NCI-H1417 treated with DMSO at 0.1 percent for 48 hours (cell line): ENCODE results near the gene LNP1.

Source experiments
- DNase-seq: peaks from one replicate; lab custom pipeline; 2025; lab: John Stamatoyannopoulos, UW

The LNP1 gene

DNA sequence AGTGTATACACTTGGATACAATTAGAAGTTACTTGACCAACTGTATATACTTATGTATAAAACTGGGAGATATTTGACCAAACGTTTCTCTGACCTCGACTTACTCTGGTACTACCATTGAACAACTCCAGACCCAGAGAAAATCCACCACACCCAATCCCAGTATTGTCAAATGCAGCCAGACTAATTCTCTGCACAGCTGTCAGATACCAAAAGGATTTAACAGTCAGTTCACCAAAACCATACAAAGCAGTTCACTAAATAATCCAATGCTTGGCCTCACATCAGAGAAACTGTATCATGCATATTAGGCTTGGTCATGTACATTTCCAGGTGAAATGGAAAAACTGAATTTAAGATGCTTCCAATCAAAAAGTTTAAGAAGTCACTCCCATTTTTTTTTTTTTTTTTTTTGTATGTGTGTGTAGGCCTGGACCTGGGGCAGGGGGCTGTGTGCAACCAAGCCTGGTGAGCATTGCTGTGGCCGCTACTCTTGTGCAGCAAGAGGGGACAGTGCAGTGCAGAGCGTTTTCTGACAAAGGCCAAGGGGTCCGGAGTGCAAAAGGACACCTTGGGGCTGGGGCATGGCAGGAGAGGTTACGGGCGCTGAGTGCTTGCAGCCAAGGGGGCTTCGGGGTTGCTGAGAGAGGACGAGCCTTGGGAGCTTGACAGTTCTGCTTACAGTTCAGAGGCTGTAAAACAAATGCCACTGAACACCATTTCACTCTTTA is 1.8 kb upstream of the LNP1 start:
- no peak for DNase-seq

DNA sequence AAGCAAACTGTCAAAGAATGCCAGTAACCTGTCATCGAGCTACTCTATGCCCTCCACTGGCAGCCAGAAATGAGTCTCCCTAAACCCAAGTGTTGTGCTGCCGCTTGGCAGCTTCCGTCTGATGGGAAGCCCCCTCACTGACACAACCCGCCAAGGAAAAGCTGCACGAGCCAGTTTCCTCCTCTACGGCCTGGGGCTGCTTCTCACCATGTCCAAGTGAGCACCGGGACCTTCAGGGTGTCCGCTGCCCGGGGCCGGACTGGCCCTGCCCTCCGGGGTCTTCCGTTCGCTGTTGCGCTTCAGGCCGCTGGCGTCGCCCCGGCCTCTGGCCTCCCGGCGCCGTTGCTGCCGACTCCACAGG is 940 bp upstream of the LNP1 start:
- no peak for DNase-seq

DNA sequence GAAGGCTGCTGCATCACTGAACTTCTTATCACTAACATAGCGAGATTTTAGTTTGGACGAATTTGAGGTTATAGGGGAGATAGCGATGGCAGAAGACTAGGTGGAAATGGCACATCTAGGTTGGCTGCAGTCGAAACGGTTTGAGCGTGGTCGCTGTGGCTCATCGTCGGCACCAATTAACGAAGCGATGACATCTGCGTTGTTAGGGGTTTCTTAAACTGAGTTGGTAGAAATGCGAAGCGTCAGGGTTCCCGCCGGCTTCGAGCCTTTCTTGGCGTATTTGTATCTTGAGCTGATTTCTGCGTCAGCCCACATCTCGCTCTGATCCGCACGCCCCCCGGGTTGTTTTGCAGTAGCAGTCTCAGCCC is 319 bp downstream of the LNP1 start:
- DNase-seq, result no peak

DNA sequence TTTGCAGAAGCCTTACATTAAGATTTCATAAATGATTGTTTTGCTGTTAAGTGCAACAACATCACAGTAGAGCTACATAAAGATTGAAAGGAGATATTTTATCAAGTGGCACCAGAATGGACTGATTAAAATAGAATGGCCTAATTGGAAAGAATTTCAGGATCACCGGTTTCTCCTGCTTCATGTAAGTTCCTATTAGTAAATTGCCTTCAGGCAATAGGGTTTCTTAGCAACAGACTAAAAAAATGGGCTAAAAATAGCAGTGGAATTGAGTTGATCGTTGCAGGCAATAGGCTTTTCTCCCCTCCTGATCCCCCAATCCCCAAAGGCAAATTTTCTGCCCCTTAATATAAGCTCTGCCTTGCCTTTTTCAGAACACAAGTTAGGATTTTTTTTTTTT is 917 bp downstream of the LNP1 start:
- peak; percentile 43 for DNase-seq

DNA sequence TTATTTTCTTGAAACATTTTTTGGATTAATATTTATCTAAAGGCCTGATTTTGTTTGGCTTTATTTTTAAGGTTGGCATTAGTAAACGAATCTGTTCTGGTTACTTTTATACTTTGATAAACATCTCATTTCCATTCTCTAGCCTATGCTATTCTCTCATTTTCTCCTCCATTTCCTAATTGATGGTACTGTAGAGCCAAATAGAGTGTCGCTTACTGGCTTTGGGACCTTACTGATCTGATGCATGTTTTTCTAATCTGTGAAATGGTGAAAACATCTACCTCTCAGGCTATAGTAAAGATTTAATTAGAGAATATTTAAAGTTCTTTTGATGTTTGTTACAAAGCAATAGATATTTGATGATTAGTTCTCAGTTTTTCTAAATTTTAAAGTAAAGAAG is 1.6 kb downstream of the LNP1 start:
- no peak for DNase-seq

DNA sequence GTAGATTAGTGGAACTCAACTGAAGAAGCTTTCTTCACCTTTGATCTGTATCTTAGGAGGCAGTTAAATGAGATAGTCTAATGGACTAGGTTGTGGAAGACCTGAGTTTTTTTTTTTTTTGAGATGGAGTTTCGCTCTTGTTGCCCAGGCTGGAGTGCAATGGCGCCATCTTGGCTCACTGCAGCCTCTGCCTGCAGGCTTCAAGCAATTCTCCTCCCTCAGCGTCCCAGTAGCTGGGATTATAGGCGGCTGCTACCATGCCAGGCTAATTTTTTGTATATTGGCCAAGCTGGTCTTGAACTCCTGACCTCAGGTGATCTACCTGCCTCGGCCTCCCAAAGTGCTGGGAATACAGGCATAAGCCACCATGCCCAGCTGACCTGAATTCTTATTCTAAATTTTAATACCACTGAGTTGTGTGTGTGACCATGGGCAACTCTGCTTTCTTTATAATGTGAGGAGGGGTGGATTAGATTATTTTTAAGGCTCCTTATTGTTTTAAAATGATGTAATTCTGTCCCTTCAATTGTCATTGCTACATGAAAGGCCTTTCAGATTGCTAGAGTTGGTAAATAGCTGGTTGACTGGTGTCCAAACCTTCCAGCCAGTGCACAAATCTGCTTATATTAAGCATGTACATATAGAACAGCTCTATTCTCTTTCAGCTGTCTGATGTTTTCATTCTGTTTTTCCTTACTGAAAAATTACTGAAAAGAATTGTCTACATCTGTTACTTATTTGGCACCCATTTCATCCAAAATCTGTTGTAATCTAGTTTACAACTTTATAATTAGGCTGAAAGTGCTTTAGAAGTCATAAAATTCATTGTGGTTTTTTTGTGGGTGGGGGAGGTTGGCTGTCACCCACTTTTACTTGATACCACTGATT is 2.3 kb downstream of the LNP1 start:
- no peak for DNase-seq

DNA sequence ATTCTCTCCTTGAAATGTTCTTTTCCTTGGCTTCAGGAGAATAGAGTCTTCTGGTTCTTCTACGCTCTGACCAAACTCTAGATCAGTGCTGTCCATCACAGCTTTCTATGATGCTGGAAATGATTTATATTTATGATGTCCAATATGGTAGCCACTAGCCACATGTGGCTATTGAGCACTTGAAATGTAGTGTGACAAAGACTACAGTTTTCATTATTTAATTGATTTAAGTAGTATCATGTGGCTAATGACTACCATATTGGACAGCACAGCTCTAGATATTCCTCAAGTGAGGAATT is 2.9 kb downstream of the LNP1 start:
- no peak for DNase-seq

DNA sequence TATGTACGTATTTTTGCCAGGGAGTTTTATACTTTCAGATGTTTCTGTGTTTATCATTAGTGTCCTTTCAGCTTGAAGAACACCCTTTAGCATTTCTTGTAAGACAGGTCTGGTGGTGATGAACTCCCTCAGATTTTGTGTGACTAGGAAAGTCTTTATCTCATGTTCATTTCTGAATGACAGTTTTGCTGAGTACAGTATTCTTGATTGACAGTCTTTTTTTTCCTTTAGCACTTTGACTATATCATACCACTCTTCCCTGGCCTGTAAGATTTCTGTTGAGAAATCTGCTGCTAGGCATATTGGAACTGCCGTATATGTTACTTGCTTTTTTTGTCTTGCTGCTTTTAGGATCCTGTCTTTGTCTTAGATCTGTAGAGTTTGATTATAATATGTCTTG is 5.8 kb downstream of the LNP1 start:
- no peak for DNase-seq

DNA sequence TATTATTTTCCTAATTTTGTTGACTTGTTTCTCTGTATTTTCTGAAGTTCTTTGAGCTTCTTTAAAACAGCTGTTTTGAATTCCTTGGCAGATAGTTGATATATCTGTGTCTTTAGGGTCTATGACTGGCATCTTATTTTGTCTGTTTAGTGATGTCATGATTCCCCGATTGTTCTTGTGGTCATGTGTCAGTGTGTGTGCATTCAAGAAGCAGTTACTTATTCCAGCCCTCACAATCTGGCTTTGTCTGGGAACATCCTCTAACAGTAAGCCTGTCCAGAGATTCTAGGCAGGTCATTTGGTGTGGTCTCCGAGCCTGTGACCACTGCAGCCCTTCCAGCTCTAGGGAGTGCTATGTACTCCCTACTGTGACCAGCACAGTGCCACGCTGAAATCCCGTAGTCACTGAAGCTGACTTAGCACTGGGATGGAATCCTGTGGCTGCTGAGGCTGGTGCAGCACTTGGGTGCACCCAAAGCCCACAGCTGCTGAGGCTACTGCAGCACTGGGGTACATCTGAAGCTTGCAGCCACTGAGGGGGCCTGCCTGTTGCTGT is 6.7 kb downstream of the LNP1 start:
- DNase-seq, result no peak

DNA sequence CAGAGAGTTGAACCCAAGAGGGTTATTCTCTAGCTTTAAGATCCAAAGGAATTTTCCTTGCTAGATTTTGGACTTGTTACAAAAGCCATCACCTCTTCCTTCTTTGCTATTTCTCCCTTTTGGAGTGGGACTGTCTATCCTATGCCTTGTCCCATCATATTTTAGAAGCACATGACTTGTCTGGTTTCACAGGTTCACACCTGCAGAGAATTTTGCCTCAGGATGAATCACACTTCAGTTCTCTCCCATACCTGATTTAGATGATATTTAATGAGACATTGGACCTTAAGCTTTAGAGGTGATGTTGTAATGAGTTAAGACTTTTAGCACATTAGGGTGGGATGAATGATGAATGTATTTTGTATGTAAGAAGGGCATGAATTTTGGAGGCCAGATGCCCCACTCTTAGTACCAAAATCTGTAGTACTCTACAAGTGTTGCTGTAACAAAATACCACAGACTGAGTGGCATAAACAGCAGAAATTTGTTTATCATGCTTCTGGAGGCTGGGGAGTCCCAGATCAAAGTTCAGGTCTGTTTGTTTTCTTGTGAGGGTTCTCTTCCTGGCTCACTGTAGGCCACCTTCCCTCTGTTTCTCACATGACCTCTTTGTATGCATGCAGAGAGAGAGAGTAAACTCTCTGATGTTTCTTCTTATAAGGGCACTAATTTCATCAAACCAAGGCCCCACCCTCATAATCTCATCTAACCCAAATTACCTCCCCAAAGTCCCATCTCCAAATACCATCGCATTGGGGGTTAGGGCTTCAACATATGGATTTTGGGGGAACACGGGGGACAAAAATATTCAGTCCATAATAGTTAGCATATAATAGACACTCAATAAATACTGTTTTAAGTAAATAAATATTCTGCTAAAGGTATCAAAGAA is 10.0 kb downstream of the LNP1 start:
- DNase-seq, result no peak

DNA sequence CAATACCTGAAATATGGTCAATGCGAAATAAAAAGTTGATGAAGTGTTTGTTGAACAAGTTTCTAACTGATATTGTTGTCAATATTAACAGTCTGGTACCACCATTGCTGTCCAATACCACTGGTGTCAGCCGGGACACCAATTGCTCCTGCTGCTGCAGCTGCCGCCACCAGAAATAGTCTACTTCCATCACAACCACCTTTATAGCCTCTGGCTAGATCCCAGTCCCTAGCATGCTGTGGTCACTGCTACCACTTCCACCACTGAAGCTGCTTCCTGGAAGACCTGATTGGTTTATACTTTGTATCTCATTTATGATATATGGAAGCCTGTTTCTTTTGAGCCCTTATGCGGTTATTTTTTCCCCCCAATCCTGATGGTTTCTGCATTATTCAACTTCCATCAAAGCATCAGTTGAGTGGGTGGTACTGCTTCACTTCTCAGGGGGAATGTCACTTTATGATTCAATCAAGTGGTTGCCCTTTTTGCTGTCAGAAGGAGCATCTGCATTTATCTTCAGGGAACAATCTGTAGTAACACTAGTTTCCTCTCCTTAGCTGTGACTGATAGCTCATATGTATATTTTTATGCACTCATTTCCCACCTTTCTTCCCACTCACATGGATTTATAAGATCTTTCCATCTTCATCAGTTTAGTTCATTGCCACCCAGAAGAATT is 11.7 kb downstream of the LNP1 start:
- no peak for DNase-seq

DNA sequence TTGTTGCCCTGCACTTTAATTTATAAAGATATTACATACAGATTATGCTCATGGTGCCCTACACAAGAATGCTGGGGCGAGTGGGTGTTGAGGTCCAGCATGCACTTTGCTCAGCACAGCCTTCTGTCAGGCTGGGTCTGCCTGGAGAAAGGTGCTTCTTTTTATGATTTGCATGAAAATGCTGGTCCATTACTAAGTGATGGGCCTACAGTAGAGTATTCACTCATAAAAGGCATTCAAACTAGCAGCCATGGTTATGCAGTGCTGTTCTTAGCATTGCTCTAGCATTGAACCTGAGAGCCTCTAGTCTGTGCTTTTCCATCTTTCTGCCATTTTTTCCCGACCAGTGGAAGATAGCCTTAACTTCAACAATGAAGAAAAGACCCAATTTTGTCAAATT is 12.3 kb downstream of the LNP1 start:
- no peak for DNase-seq

DNA sequence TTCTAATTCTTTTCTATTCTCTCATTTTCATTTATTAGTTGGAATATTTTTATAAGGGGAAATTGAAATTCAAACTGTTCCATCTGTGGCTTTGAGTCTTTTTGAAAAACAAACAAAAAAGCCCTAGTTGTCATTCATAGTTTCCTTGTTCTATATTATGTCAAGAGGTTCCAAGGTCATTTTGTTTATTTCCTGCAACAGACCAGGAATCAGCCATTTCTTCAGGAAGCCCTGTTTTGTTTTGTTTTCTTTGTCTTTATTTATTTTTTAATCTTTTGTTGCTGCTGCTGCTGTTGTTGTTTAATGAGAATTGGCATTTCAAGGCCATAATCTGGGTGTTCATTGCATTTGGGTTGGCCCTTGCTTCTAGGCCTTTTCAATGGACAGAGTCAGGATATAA is 14.8 kb downstream of the LNP1 start:
- DNase-seq, result no peak

DNA sequence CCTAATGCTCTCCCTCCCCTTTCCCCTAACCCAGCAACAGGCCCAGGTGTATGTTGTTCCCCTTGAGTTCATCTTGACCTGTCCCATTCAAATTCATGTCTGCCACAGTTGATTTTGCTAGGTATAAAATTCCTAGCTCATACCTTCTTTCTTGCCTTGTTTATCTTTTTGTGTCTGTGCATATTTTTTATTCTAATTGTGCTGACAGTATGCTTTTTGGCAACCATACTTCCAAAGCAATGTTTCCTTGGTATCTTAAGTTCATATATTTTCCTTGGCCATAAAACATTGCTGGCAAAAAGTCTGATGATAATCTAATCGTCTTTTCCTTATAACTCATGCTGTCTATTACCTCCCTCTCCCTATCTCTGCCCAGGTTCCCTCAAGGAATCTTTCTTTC is 15.5 kb downstream of the LNP1 start:
- DNase-seq, result no peak

DNA sequence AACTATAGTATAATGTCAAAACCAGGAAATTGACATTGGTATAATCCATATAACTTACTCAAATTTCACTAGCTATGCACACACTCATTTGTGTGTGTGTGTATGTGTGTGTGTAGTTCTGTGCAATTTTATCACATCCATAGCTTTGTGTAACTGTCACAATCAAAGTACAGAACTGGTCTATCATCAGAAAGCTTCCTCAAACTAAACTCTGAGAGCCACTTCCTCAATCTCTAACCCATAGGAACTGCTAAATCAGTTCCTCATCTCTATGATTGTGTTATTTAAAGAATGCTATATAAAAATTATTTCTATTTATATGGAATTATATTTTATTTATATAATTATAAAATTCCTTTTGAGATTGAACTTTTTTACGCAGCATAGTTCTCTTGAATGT is 18.1 kb downstream of the LNP1 start:
- DNase-seq, result no peak

DNA sequence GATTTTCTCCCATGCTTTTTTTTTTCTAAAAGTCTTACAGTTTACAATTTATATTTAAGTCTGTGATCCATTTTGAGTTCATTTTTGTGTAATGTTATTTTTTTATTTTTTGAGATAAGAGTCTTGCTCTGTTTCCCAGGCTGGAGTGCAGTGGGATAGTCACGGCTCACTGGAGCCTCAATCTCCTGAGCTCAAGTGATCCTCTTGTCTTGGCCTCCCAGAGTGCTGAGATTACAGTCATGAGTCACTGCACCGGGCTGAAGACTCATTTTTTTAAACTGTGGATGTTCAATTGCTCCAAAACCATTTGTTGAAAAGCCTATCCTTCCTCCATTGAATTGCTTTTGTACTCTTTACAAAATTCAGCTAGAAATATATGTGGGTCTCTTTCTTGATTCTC is 19.5 kb downstream of the LNP1 start:
- no peak for DNase-seq

DNA sequence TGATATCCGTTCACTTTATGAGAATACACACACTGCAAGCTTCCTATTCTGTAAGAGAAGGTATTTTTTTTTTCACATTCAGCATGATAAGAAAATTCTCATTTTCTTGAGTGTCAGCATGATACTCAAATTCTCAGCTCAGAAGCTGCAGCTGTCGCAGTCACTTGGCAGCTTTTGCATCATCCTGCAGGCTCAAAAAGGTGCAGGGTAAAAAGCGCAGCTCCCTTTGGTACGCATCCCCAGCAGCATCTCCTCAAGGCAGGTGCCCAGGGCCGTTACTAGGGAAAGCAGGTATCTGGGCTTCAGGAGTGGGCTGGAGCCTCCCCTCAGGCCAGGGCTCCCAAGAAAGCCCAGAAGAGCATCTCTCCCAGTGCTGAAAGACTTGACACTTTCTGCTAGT is 22.3 kb downstream of the LNP1 start:
- no peak for DNase-seq

DNA sequence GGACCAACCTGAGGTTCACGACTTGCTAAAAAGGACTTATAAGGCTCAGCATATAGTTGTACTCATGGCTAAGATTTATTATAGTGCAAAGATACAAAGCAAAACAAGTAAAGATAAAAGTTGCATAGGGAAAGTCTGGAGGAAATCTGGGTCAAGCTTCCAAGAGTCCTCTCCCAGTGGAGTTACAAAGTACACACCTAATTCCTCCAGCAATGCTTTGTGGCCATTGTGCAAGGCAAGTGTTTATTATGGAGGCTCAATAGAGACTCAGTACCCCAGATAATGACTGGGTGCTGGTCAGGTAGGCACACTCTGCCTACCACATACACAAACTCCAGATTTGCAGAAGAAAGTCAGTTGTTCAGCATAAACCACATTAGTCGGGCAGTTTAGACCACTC is 22.9 kb downstream of the LNP1 start:
- no peak for DNase-seq

DNA sequence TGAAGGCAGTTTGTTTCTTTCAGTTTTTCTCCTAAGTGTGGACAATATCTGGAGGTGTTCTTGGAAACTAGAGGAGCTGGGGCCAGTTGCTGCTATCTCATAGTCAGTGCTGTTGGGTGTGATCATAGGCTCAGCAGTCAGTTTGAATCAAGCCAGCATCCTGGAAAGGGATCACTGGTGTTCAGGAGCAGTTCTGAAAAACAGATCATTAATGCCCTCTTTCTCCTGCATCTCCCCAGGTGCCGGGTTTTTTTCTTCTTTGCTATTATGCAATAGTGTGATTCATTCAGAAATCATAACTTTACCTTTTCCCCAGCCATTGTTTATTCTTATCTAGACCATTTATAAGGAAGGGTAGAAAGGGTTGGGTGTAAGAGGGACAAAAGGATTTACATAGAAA is 24.0 kb downstream of the LNP1 start:
- no peak for DNase-seq

DNA sequence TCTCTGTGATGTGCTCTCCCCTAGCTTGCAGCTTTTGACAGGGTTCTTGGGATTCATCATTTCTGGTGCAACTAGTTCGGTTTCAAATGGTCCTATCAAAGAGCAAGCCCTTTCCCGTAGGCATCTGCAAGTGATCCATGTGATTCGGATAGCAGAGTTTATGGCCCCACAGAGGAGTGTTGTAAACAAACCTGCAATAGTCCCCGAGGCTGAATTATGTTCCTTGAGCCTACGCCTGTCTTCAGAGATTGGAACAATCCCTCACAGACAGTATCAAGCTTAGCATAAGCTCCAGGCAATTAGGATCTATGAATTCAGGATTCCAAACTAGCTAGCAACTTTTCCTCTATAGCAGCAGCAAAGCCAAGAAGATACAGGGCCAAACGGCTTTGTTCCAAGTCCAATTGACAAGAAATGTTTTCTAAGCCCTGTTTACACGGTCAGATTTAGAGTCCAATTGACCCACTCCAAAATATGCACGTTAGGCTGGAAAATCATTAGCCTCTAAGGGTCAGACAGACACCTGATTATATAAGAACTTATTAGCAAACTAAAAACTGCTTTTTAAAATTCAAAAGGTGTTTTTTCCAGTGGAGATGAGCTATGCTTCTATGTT is 24.8 kb downstream of the LNP1 start:
- DNase-seq, result no peak

DNA sequence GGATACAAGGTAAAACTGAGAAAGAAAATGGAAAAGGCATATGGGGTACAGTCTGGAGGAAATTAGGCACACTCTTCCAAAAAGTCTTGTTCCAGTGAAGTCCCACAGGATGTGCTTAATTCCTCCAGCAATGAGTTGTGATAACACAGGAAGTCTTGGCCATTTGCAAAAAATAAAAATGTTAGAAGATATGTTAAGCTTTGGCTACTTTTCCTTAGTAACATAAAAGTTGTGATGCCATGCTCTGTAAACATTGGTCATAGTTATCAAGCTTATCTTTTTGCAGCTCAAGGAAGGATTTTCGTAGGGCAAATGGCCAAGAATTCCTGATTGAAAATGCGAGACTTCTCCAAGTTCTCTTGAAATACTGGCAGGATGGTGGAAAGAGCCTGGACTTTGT is 26.4 kb downstream of the LNP1 start:
- DNase-seq, result no peak
